ENCODE data around the gene MKLN1.

DNA sequence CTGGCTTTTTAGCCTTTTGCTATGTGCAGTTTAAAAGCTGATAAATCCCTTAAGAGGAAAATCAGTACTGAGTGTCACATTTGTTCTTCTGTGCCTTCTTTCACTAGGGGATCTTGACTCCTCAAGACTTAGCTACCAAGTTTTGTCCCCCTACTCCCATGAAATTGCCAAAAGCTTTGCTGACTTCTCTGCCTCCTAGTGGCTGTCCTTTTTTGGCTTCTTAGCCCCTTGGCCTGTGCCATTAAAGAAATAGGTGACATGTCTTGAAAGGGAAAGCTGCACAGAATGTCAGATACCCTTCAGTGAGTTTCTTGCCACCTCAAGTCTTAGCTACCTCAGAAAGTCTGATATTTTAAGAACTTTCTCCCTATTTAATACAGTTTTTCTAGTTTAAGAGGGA is 10.5 kb downstream of the MKLN1 start:
- TF ChIP-seq NFE2L2 (IDR thresholded peaks at IDR 0.05; ENCODE audit: low read depth, low read length) (no peak), POLR2A (IDR thresholded peaks at IDR 0.05; ENCODE audit: low read depth, low read length) (no peak), RFX5 (IDR thresholded peaks at IDR 0.05; ENCODE audit: low read depth, low read length) (no peak), BHLHE40 (IDR thresholded peaks at IDR 0.05; ENCODE audit: low read depth, low read length) (no peak), SMC3 (IDR thresholded peaks at IDR 0.05; ENCODE audit: low read depth, low read length) (no peak), RAD21 (IDR thresholded peaks at IDR 0.05; ENCODE audit: low read length) (no peak), MAZ (IDR thresholded peaks at IDR 0.05; ENCODE audit: borderline replicate concordance, low read depth, low read length) (no peak), CEBPB (IDR thresholded peaks at IDR 0.05; ENCODE audit: low read depth, low read length) (no peak), RCOR1 (IDR thresholded peaks at IDR 0.05; ENCODE audit: insufficient replicate concordance, low read length) (no peak)
- TF ChIP-seq, protein P1, sequence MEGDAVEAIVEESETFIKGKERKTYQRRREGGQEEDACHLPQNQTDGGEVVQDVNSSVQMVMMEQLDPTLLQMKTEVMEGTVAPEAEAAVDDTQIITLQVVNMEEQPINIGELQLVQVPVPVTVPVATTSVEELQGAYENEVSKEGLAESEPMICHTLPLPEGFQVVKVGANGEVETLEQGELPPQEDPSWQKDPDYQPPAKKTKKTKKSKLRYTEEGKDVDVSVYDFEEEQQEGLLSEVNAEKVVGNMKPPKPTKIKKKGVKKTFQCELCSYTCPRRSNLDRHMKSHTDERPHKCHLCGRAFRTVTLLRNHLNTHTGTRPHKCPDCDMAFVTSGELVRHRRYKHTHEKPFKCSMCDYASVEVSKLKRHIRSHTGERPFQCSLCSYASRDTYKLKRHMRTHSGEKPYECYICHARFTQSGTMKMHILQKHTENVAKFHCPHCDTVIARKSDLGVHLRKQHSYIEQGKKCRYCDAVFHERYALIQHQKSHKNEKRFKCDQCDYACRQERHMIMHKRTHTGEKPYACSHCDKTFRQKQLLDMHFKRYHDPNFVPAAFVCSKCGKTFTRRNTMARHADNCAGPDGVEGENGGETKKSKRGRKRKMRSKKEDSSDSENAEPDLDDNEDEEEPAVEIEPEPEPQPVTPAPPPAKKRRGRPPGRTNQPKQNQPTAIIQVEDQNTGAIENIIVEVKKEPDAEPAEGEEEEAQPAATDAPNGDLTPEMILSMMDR (conservative IDR thresholded peaks at IDR 0.05; ENCODE audit: low read depth, low read length), result no peak
- TF ChIP-seq, protein P2, sequence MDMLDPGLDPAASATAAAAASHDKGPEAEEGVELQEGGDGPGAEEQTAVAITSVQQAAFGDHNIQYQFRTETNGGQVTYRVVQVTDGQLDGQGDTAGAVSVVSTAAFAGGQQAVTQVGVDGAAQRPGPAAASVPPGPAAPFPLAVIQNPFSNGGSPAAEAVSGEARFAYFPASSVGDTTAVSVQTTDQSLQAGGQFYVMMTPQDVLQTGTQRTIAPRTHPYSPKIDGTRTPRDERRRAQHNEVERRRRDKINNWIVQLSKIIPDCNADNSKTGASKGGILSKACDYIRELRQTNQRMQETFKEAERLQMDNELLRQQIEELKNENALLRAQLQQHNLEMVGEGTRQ (IDR thresholded peaks at IDR 0.05; ENCODE audit: low read depth, low read length), result no peak
